ENCODE results near the gene SLC30A3.
"Not testable (repeated sequence)": the region's sequence is repeated elsewhere in the genome, so short reads cannot be mapped to it uniquely, and the experiment has no call there.

The SLC30A3 gene

DNA sequence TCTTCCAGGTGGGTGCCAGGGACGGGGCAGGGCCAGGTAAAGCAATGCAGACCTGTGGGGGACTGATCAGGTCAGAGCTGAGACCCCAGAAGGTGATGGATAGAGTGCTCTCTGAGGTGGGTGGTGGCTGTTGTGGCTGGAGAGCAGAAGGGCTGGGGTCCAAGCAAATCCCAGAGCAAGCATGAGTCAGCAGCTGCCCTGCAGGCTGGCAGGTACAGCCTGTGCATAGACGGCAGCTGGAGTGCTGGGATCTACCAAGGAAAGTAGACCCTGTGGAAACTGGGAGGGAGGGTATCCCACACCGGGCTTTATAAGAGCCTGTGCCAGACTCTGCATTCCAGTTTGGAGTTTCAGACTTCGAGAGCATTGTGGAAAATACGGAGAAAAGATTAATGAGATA, 20.0 kb upstream of the SLC30A3 start:
- no peak for DNase-seq

DNA sequence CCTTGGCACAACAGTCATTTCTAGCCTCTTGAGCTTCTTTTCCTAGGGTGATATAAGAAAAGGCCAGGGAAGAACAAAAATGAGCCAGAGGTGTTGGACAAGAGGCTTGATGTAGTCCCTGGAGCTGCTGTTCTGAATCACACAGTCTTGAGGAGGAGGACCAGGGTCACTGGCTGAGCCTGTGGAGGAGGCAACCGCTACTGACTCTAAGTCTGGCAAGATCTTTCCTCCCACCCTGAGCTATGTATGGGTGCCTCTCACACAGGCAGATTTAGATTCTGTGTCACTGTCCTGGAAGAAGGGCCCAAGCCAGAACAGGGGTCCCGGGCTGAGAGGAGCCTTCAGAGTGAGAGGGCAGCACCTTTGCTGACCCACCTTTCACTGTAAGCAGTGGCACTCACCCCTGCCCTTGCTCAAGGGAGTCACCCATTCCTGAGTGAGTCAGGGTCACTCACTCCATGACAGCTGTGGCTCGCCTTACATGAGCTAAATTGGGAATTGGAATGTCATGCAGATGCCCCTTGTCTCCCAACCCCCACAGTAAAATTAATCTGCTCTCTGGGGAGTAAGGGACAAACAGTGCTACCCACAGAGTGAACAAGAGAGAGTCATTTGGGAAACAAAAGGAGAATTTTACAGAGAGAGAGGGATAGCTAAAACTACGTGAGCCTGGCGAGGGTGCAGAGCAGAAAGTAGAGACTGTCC, 19.2 kb upstream of the SLC30A3 start, which contains the start of gene TRIM54:
Gene TRIM54 (plus strand): TSS at position 575 of the 705 bp plus-strand sequence. CDS start 303 bp downstream, outside the sequence.
- DNase-seq, result no peak

DNA sequence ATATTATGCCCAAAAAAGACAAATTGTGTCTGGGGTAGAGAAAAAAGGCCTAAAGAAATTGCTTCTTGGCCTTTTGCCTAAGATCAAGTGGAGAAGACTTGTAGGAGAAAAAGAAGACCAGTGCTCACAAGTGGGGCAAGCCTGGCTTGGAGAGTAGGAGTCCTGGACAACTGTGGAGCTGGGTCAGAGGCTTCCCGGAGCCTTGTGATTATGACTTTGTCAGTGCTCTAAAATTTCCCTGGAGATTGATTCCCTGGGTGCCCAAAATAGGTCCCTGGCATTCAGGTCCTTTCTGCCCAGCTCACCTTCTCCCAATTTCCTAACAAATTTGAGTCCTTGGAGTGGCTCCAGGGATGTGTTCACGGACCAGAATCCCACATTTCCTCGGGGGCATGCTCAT, 18.6 kb upstream of the SLC30A3 start:
- no peak for DNase-seq

DNA sequence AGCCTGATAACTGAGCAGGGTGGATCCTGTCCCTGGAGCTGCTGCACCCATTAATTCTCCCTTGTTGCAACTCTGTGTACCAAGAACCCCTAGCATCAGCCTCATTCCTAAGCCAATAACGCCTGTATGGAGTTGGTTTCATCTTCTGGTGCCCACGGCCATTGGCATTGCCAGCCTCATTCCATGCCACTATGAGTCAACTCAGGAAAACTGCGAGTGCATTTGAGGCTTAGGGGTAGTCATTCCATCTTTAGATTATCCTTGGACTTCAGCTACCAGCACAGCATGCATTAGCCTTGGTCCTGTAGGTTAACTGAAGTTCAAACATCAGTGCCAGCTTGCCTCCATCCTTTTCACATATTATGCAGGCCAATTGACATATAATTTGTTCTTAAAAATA, 18.0 kb upstream of the SLC30A3 start:
- DNase-seq, result no peak

DNA sequence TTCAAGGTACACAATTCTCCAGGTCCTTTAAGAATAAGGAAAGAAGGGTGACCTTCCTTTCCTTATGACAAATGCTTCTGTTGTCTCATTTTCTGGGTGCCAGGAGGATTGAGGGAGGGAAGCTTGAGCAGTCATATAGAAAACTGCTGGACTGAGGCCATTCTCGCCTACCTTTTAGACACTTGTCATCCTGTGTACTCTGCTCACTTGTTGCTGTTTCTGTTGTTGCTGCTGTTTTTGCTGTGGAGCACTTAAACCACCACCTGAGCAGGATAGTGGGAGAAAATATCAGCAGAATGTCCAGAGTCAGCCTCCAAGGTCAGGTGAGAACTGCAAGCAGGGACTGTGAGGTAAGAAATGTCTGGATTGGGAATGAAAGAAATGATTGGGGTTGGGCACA, 15.2 kb upstream of the SLC30A3 start:
- DNase-seq, result no peak

DNA sequence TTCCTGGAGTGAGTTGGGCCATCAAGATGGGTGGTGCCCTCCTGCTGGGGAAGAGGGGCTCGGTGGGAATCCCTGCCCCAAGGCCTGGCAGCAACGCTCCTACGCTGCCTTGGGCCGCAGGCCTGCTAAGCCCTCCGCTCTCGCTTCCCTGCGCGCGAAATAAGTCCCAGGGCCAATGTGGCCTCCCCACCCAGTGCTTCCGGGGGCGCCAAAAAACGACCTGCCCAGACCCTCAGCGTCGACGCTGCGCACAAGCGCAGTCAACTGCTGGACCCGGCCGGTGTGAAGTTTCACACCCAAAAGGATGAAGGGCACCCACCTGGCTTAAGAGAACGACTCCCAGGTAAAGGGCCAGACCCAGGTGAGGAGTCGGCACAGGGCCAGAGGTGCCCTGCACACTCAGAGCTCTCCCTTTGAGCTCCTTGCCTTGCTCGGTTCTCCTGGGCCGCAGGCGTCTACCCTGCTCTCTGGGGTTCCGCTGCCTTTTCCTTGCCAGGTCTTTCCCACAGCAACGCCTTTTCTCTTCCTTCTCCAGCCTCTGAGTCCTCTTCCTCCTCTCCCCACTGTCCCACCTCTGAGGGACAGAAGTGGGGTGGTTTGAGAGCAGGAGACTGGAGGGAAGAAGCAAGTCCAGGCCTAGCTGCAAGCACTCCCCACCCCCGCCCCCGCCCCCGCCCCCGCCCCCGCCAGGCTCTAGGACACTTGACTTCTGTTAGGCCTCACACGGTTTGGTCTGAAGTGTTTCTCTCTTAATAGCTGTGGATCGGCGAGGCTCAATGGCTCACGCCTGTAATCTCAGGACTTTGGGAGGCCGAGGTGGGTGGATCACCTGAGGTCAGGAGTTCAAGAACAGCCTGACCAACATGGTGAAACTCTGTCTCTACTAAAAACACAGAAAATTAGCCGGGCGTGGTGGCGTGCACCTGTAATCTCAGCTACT, 12.6 kb upstream of the SLC30A3 start, which contains the start of gene DNAJC5G:
Gene DNAJC5G (plus strand): TSS at position 223 of the 940 bp plus-strand sequence. CDS start 1,296 bp downstream, outside the sequence.
- DNase-seq, result no peak

DNA sequence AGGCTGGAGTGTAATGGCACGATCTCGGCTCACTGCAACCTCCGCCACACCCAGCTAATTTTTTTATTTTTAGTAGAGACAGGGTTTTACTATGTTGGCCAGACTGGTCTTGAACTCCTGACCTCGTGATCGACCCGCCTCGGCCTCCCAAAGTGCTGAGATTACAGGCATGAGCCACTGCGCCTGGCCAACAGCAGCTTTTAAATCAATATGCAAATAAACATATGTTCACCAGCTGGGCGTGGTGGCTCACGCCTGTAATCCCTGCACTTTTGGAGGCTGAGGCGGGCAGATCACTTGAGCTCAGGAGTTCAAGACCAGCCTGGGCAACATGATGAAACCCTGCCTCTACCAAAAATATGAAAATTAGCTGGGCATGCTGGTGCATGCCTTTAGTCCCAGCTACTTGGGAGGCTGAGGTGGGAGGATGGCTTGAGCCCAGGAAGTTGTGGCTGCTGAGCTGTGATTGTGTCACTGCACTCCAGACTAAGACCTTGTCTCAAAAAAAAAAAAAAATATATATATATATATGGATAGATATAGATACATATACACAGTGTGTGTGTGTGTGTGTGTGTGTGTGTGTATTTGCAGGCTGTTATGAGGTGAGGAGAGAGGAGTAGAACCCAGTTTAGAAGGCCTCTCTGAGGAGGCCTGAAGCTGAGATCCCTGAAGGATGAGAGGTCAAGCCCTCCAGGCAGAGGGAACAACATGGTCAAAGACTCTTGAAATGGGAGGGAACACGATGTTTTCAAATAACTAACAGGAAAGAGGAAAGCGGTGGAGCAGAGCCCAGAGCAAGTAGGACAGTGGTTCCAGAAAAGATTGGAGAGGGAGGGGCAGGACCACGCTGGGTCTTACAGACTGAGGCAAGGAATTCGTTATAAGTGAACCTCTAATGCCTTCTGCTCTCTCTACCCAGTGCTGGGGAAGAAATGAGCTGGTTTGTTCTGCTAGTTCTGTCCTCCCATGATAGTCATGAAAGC, 10.0 kb upstream of the SLC30A3 start:
- DNase-seq, result not testable (repeated sequence)

DNA sequence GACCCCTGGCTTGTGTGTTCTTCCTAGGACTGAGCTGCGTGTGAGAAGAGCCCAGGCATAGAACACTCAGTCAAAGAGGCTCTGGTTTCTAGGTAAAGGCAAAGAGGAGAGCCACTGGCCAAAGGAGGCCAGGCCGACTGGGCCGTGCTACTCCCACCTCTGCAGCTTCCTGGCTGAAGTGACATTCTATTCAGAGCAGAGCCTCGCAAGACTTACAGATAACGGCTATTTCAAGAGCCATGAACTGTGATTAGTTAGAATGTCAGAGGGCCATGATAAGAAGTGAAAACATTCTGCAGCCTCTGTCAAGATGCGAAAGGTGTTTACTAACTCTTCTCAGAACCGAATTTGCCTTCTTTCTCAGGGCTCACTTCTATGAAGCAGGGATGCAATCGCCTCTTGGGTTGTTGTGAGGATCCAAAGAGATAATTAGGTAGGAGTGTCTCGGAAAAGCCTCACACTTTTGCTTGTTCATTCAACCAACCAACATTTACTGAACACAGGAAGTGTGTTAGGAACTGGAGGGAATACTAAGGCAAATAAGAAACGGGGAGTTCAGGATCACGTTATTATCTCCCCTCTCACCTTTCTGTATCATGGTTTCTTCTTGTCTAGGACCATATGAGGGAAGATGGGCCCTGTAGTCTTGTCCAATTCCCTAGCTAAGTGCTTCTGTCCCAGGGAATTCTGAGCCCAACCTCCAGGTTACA, 8.9 kb upstream of the SLC30A3 start:
- DNase-seq, result no peak

DNA sequence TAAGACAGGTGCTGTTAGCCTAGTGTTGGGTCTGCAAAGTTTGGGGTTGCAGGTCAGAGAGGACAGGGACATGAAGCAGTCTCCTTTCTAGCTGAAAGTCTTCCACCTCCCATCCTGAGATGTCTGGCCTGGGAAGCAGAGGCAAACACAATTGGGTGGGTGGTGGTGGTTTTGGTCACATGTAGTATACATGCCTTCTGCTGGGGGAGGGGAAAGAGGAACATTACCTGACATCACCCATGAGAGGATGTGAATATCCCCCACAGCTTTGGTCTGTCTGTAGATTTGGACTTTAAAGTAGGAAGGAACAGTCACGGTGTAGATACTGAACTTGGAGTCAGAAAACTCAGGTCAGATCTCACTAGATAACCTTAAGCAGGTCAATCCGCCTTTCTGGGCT, 7.8 kb upstream of the SLC30A3 start:
- no peak for DNase-seq

DNA sequence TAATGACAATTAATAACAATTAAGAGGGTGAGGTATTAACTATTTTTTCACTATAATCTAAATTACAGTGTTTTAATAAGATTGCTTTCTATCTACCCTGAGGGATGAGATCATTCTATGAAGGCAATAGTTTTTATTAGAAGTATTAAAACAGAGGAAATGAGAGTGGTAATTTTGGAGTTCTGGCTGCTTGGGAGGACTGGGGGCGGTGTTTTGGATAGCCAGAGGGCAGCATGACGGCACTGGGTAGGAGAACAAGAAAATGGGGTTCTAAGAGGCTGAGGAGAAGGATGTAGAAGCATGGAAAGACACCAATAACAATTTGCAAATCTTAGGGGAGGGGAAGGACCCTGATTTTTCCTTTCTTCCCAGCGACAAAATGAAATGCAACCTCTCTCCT, 7.3 kb upstream of the SLC30A3 start:
- DNase-seq, result no peak

DNA sequence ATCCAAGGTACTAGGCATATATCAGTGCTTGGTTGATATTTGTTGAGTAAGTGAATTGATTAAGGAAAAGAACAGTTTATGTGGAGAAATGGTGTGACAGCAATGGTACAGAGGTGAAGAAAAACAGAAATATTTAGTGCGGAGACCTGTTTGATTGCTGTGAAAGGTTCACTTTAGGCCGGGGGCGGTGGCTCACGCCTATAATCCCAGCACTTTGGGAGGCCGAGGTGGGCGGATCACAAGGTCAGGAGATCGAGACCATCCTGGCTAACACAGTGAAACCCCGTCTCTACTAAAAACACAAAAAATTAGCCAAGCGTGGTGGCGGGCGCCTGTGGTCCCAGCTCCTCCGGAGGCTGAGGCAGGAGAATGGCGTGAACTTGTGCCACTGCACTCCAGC, 5.4 kb upstream of the SLC30A3 start:
- DNase-seq, result not testable (repeated sequence)

DNA sequence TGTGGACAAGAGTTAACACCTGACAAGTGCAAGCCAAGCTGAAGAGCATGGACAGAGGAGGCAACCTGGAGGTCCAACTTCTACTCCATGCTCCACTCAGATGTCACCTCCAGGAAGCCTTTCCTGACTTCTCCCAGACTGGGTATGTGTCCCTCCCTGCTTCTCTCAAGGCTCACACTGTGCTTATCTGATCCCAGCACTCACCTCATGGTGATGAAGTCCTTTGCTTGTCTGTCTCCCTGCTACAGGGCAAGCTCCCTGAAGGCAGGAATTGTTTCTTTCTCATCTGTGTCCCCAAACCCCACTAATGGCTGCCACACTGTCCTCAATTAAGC, 2.7 kb upstream of the SLC30A3 start:
- no peak for DNase-seq

DNA sequence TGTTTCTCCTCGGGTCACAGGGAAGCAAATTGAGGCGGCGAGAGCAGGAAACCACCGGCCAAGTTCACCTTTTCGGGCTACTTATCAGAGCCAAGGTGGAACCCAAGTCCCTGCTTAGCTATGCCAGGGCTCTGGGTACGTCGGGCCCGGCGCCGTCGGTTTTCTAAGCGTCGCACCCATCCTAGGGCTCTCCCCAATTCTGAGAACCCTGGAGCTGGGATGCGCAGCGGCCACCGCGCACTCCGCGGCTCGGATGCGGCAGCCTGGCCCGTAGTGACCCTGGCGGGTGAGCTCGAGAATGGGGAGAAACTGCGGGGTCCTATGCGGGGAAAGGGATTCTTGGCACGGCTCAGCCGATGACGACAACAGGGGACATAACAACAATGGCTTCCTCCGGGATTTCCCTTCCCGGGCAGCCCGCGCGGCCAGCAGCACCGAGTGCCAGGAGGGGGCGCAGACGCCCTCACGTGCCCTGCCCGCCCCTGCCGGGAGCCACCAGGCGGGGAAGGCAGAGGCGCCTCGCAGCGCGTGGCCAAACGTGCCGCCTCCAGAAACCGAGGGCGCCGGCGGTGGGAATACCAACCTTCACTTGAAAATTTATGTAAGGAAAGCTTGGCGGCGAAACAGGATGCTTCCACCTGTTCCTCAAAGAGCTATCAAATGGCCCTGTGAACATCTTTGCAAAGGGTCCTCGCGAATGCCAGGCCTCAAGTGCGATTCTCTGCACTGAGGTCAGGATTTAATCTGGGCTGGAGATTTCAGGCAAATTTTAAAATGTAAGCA, 2.1 kb upstream of the SLC30A3 start:
- DNase-seq, result no peak

DNA sequence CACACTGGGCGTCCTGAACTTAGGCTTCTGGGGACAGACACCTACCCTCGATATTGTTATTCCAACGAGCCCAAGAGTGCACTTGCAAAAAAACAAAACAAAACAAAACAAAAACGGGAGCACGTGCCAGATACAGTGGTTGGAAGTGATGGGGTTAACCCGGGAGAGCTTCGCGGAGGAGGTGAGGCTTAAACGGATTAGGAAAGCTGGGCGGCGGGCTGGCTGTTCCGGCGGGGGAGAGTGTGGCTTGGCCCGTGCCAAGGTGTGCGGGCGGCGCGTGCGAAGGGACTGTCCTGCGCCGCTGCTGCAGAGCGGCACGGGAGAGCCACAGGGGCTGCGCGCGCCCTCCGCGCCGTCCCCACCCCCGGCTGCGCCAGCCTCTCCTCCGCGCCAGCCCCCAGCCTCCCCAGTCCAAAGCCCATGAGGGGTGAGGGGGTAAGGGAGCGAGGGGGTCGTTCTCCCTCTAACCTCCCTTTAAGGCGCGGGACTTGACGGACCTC, 1.5 kb upstream of the SLC30A3 start:
- no peak for DNase-seq

DNA sequence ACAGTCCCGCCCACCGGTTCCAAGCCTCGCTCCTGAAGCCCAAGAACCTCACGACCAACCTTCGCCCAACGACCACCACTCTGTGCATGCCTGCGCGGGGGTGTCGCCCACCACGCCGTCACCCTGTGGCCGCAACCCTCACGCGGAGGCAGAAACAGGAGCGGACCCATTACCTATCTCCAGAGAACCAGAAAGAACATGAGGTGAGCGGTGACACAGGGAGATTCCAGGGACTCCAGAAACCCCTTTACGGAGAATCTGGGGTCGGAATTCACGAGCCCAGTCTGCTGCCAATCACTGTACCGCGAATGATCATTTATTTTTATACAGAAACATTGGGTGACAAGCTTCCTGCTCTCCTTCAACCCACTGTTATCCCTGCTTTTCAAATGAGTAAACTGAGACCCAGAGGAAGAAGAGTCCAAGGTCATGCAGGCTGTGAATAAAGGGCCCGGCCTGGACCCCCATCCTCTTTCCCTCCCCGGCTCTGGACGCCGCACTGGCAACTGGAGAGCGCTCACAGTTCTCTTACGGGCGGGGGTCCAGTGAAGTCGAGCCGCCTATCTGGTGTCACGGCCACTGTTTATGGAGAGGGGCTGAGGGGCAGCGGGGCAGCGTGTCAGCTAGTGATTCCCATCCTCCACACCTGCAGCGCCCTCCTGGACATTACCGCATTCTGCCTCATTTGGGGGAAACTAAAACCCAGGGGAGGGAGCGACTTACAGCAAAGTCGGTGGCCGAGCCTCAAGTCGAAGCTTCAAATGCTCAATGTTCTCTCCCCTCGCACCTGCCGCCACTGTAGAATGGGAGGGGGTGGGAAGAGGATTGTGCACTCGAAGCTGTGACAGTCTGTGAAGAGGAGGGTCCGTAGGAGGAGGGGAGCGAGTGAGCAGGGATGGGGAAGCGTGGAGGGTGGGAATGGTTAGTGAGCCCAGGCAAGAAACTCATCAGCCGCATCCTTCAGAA, 723 bp upstream of the SLC30A3 start:
- DNase-seq, result no peak

DNA sequence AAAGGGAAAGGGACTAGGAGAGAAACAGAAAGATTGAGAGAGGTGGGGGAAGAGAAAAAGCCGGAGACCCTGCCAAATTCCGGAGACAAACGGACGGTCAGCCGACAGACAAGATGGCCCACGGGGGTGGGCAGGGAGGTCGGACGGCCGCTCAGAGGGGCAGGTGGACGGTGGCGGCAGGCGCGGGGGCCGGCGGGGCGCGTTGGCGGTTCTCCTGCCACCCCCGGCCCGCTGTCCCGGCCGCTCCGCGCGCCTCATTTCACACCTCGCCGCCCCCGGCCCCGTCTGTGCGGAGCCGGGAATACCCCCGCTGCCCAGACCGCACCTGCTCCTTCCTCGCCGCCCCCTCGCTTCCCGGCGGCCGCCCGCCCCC, 935 bp downstream of the SLC30A3 start:
- no peak for DNase-seq

DNA sequence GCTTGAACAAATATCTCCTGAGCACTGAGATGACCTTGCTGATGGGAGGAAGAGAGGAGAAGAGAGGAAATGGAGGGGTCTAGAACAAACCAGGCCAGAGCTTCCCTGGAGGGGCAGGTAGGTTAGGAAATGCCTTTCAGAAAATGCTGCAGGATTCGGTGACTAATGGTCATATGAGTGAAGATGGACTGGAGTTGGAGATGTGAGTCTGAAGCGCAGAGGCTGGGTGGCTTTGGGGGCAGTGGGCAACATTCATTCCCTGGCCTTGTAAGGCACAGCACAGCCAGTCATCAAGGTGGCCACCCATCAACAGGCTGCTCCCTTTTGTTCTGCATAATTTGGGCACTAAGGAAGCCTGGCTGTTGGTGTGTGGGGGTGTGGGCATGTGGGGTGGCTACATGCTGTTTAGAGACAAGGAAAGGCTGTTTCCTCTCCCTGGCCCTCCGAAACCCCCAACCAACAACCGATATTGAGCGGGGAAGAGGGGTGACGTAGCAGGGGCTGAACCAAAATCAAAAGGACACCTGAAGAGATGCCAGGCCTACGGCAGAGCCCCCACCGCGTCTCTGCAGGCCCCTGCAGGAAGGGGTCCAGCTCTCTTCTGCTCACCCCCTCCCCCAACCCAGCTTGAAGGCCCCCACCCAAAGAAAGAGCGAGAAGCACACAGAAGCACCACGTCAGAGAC, 1.5 kb downstream of the SLC30A3 start:
- no peak for DNase-seq

DNA sequence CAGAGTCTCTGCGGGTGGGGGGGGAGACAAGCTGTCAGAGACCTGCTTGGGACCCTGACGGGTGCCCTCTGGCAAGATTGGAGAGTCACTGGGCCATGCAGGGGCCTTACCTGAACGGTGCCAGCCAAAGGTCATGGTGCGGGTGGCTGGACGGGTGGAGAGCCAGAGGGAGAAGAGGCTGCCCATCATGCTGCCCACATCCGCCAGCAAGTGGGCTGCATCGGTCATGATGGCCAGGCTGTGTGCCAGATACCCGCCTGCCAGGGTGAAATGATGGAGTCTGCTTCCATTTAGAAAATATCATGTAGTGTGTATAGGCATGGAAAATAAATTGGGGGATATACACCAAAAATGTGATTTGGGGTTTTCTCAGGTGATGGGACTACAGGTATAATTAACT, 4.8 kb downstream of the SLC30A3 start:
- DNase-seq, result no peak

DNA sequence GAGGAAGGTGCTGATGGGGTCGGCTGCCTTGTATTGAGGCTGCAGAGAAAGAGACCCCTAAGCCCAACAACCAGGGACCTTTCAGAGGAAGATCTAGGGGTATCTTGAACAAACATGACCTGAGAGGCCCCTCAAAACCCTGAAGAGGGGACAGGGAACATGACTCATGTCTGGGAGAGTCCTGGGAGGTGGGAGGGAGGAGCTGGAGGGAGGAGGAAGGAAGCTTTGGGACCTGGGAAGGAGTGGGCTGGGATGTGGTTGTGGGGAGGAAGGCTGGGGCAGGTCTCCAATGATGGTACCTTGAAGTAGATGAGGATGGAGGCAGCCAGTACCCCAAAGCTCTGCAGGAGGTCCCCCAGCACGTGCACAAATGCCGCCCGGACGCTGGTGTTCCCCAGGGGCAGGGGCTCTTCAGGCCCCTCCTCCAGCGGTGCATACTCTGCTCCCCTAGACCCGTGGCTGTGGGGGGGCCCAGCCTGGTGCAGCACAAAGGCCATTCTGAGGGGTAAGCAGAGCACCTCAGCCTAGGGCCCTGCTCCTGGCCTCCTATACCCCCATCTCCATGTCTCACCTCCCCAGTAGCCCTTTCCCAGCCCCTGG, 5.9 kb downstream of the SLC30A3 start:
- DNase-seq, result no peak

All from GDM1 (cell line).